Measurements from ENCODE around the gene PRKRIP1.
"Not testable (repeated sequence)": the region's sequence is repeated elsewhere in the genome, so short reads cannot be mapped to it uniquely, and the experiment has no call there.

Gene PRKRIP1

DNA sequence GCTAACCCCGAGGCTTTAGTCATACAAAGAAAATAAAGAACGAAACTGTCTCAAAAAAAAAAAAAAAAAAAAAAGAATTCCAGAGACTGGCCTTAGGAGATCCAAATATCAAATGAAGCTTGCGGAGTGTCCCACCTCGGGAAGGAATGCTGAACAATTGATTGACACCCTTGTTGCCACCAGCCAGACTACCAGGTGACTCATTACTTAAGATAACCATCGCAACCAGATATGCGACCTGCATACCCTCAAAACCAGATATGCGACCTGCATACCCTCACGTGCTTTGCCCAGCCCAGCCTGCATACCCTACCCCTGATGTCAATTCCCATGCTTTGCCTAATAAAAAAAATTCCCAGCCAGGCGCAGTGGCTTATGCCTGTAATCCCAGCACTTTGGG is 2.7 kb upstream of the PRKRIP1 start:
- no peak overlapping the region for H3K4me3 Mint-ChIP-seq
- H3K27ac Mint-ChIP-seq, result no peak overlapping the region
- no peaks in the 10 kb centered on the region for H3K9me3 Mint-ChIP-seq
- no peaks in the 10 kb centered on the region for H3K27me3 Mint-ChIP-seq
- peaks cover 4% of the 10 kb centered on the region for H3K36me3 Mint-ChIP-seq
- H3K4me1 Mint-ChIP-seq, result peaks cover 18% of the 10 kb centered on the region

DNA sequence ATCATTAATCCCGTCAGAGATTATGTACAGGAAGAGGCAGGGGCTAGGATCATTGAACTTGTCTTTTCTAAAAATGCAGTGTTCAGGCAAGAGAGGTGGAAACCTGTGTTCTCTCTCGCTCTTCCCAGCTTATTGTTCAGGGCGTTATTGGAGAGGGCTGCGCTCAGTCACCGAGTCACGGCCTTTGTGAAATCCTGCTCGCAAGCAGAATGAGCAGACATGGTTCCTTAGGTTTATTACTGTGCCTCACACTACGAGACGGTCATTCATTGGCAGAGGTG is 631 bp upstream of the PRKRIP1 start:
- Mint-ChIP-seq H3K9me3 (no peaks in the 10 kb centered on the region), H3K27me3 (no peaks in the 10 kb centered on the region), H3K4me3 (peak overlapping the region; percentile 95), H3K27ac (peak overlapping the region; percentile 49), H3K36me3 (peaks cover 9% of the 10 kb centered on the region), H3K4me1 (peaks cover 18% of the 10 kb centered on the region)

DNA sequence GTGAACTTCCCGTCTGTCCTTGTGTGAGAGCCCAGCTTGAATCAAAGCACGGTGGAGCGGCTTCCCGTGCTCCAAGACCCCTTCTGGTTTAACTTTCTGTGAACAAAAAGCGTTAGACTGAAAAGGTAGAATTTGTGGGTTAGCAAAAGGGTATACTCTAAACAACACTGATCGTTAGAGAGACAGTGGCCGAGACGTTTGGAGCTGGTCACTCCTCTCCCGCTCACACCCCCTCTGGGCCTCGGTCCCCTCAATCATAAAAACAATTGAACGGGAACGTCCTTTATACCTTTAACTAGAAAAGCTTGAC is 502 bp downstream of the PRKRIP1 start:
- H3K4me1 Mint-ChIP-seq, result peaks cover 21% of the 10 kb centered on the region

DNA sequence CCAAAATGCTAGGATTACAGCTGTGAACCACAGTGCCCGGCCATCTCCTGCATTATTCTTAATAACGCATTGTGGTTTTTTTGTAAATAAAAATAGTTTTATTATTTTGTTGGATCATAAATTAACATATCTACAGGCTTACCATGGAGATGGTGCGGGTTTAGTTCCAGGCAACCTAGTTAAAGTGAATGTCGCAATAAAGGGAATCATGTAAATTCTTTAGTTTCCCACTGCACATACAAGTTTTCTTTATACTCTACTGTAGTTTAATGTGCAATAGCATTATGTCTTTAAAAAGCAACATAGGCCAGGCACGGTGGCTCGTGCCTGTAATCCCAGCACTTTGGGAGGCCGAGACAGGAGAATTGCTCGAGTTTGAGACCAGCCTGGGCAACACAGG is 2.4 kb downstream of the PRKRIP1 start:
- Mint-ChIP-seq H3K4me3 (no peak overlapping the region), H3K27ac (no peak overlapping the region), H3K36me3 (peaks cover 13% of the 10 kb centered on the region), H3K27me3 (no peaks in the 10 kb centered on the region), H3K9me3 (no peaks in the 10 kb centered on the region), H3K4me1 (peaks cover 18% of the 10 kb centered on the region)

More for the DNA sequence above, 502 bp downstream of the PRKRIP1 start:
- Mint-ChIP-seq H3K9me3 (no peaks in the 10 kb centered on the region), H3K27me3 (no peaks in the 10 kb centered on the region), H3K27ac (peak overlapping the region; percentile 93), H3K4me3 (peak overlapping the region; percentile 95), H3K36me3 (peaks cover 12% of the 10 kb centered on the region)

DNA sequence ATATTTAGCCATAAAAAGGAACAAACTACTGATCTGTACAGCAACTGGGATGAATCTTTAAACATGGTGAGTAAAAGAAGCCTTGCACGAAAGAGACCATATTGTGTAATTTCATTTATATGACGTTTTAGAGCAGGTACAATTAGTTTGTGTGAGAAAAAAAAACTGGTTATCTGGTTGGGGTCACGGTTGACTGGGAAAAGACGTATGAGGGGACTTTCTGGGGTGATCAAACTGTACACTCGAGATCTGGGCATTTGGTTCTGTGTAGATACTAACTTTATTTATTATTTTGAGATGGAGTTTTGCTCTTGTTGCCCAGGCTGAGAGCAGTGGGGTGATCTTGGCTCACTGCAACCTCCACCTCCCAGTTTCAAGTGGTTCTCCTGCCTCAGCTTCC is 4.2 kb downstream of the PRKRIP1 start:
- H3K27me3 Mint-ChIP-seq, result no peaks in the 10 kb centered on the region
- no peak overlapping the region for H3K27ac Mint-ChIP-seq
- H3K4me1 Mint-ChIP-seq, result peaks cover 24% of the 10 kb centered on the region
- peaks cover 13% of the 10 kb centered on the region for H3K36me3 Mint-ChIP-seq
- H3K9me3 Mint-ChIP-seq, result no peaks in the 10 kb centered on the region
- H3K4me3 Mint-ChIP-seq, result no peak overlapping the region

DNA sequence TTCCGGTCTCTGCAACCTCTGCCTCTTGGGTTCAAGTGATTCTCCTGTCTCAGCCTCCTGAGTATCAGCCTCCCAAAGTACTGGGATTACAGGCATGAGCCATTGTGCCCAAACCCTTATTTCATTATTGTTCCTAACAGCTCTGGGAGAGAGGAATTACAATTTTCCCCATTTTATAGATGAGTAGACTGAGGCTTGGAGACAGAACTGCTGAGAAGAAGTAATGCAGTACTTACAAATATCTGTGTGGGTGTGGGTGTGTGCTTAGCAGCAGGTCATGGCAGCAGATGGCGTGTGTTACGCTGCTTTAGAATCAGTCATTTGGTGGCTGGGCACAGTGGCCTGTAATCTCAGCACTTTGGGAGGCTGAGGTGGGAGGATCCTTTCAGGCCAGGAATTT is 7.4 kb downstream of the PRKRIP1 start:
- H3K27me3 Mint-ChIP-seq, result no peaks in the 10 kb centered on the region
- H3K4me1 Mint-ChIP-seq, result peaks cover 10% of the 10 kb centered on the region
- H3K27ac Mint-ChIP-seq, result peak overlapping the region; percentile 35
- H3K9me3 Mint-ChIP-seq, result no peaks in the 10 kb centered on the region
- H3K4me3 Mint-ChIP-seq, result no peak overlapping the region
- H3K36me3 Mint-ChIP-seq, result peaks cover 12% of the 10 kb centered on the region

DNA sequence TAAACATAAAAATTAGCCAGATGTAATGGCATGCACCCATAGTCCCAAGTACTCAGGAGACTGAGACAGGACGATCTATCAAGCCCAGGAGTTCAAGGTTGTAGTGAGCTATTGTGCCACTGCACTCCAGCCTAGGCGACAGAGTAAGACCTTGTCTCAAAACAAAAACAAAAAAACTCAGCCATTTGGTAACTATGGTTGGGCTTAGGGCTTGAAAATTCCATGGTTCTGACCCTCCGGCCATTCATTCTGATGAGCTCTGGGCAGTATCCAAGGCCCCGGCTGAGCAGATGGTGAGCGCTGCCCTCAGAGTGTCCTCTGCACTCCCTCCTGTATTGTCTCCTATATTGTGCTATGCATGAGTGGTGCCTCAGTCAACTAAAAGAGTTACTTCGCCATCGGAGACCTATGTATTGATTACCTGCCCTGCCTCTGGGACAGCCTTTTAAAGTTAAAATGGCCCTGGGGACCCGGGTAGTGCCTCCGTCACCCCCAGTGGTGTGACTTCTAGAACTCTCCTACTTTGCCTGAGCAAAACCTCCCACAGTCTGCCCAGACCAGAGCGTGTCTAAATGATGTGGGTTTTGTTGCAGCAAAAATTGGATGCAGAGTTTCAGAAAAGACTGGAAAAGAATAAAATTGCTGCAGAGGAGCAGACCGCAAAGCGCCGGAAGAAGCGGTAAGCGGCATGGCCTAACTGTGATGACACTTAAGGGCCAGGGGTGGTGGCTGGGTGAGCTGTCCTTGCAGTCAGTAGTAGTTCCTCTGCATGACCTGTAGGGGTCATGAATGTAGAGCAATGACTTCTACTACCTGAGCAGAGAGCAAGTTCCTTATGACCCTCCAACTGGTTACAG is 8.1 kb downstream of the PRKRIP1 start:
- Mint-ChIP-seq H3K27ac (no peak overlapping the region), H3K9me3 (no peaks in the 10 kb centered on the region), H3K4me1 (peaks cover 10% of the 10 kb centered on the region), H3K4me3 (no peak overlapping the region), H3K27me3 (no peaks in the 10 kb centered on the region), H3K36me3 (peaks cover 12% of the 10 kb centered on the region)

DNA sequence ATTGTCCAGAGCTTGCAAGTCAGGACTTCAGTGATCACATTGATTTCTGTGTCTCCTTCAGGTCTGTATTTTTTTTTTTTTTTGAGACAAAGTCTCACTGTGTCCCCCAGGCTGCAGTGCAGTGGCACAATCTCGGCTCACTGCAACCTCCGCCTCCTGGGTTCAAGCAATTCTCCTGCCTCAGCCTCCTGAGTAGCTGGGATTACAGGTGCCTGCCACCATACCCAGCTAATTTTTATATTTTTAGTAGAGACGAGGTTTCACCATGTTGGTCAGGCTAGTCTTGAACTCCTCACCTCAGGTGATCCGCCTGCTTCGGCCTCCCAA is 8.7 kb downstream of the PRKRIP1 start:
- not testable (repeated sequence) for H3K9me3 Mint-ChIP-seq, H3K4me3 Mint-ChIP-seq, H3K4me1 Mint-ChIP-seq, H3K27me3 Mint-ChIP-seq, H3K27ac Mint-ChIP-seq
- peaks cover 14% of the 10 kb centered on the region for H3K36me3 Mint-ChIP-seq

DNA sequence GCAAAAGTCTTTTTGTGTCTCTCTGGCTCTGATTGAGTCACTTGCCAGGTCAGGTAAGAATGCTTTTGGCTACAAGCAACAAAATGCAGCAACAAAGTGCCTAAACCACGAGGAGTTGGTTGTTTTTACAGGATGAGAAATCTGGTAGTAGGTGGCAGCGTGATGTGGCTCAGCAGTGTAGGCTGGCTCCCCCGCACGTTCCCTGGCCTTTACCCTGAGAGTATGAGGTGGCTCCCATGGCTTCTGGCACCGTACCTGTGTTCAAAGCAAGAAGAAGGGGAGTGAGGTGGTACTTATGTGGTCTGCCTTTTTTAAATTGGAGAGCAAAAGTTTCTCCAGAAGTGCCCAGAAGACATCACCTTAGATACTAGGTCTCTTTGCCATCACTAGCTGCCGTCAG is 11.7 kb downstream of the PRKRIP1 start:
- peaks cover 15% of the 10 kb centered on the region for H3K36me3 Mint-ChIP-seq
- peaks cover 6% of the 10 kb centered on the region for H3K4me1 Mint-ChIP-seq
- H3K9me3 Mint-ChIP-seq, result no peaks in the 10 kb centered on the region
- no peak overlapping the region for H3K4me3 Mint-ChIP-seq
- H3K27ac Mint-ChIP-seq, result no peak overlapping the region
- no peaks in the 10 kb centered on the region for H3K27me3 Mint-ChIP-seq

DNA sequence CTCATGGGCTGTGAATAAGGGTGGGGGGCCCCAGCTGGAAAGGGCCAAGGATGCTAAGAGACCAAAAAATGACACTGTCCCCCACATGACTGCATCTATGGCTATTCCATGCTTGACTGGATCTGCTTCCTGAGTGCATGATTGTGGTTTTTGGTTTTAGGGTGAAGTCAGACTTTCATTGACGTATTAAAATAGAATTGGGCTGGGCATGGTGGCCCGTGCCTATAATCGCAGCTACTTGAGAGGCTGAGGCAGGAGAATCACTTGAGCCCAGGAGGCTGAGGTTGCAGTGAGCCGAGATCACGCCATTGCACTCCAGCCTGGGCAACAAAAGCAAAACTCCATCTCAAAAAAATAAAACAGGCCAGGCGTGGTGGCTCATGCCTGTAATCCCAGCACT is 12.4 kb downstream of the PRKRIP1 start:
- not testable (repeated sequence) for H3K4me1 Mint-ChIP-seq, H3K4me3 Mint-ChIP-seq, H3K27ac Mint-ChIP-seq, H3K9me3 Mint-ChIP-seq, H3K27me3 Mint-ChIP-seq
- peaks cover 15% of the 10 kb centered on the region for H3K36me3 Mint-ChIP-seq

DNA sequence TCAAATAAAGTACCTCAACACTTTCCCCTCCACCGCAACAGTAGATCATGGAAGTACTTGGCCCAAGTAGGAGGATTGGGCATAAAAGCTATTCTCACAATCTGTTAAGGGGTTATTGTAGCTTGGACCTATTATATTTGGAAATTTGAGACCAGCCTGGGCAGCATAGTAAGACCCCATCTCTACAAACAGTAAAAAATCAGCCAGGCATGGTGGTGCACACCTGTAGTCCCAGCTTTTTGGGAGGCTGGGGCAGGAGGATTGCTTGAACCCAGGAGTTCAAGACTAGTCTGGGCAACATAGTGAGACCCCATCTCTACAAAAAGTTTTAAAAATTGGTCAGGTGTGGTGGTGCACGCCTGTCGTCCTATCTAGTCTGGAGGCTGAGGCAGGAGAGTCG is 13.2 kb downstream of the PRKRIP1 start:
- Mint-ChIP-seq H3K9me3 (no peaks in the 10 kb centered on the region), H3K36me3 (peaks cover 15% of the 10 kb centered on the region), H3K4me3 (no peak overlapping the region), H3K27ac (no peak overlapping the region), H3K4me1 (peaks cover 10% of the 10 kb centered on the region), H3K27me3 (no peaks in the 10 kb centered on the region)

DNA sequence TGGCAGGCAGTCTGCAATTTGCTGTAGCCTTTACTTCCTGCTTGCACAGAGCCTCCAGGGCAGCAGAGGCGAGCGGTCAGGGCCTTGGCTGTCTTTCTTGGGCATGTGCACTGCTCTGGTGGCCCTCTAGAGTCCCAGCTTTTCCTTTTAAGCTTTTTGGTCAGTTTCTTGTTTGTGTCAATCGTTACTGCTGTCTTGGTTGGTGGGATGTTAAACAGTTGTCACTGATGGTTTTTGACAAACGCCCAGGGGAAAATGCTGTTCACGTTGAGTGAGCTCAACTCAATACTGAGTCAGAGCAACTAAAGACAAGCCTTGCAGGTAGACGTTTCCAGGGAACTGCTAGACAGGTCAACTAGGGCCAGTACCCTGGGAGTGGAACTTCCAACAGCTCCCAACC is 14.0 kb downstream of the PRKRIP1 start:
- H3K4me3 Mint-ChIP-seq, result no peak overlapping the region
- H3K27ac Mint-ChIP-seq, result no peak overlapping the region
- H3K27me3 Mint-ChIP-seq, result no peaks in the 10 kb centered on the region
- H3K36me3 Mint-ChIP-seq, result peaks cover 15% of the 10 kb centered on the region
- peaks cover 13% of the 10 kb centered on the region for H3K4me1 Mint-ChIP-seq
- H3K9me3 Mint-ChIP-seq, result no peaks in the 10 kb centered on the region

DNA sequence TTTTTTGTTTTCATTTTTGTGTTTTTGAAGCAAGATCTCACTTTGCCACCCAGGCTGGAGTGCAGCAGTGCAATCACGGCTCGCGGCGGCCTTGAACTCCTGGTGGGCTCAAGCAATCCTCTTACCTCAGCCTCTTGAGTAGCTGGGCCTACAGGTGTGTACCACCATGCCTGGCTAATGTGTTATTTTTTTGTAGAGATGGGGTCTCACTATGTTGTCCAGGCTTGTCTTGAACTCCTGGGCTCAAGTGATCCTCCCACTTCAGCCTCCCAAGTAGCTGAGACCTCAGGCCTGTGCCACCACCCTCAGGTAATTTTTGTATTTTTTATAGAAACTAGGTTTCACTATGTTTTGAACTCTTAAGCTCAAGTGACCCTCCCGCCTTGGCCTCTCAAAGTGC is 14.8 kb downstream of the PRKRIP1 start:
- H3K4me3 Mint-ChIP-seq, result no peak overlapping the region
- peaks cover 21% of the 10 kb centered on the region for H3K4me1 Mint-ChIP-seq
- H3K36me3 Mint-ChIP-seq, result peaks cover 13% of the 10 kb centered on the region
- H3K27me3 Mint-ChIP-seq, result no peaks in the 10 kb centered on the region
- H3K27ac Mint-ChIP-seq, result no peak overlapping the region
- H3K9me3 Mint-ChIP-seq, result no peaks in the 10 kb centered on the region

DNA sequence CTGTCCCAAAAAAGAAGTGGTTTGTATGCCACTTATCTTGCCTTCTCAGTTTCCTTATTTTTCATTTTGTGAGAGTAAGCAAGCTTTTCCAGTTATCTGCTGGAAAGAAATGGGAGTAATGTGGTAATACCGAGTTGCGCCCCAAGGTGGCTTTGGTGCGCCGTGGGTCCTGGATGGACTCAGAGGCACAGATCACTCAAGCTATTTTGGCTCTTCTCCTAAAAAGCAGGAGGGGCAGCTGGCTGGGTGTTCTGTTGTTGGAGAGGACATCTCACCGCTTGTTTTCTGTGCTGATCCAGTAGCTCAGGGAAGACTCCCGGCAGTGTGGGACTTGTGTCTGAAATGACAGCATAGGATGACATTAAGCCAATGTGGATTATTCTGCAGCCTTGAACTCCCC is 16.4 kb downstream of the PRKRIP1 start:
- Mint-ChIP-seq H3K36me3 (peaks cover 16% of the 10 kb centered on the region), H3K27ac (no peak overlapping the region), H3K4me1 (peaks cover 37% of the 10 kb centered on the region), H3K27me3 (no peaks in the 10 kb centered on the region), H3K4me3 (no peak overlapping the region), H3K9me3 (no peaks in the 10 kb centered on the region)

DNA sequence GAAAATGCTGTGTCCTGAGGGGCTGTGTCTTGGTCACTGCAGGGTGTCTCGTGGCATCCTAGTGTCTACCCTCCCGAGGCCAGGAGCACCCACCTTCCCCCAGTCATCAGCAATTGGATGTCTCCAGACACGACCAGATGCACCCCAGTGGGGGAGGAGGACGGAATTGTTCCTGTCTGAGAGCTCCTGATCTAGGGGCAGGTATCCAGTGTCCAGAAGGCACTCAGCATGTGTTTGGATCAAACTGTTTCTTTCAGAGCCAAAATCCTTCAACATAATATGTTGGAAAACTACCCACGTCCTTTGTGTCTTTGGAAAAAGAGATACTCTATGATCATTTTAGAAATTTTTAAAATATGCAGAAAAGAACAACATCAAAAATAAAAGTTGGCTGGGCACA is 16.9 kb downstream of the PRKRIP1 start:
- H3K36me3 Mint-ChIP-seq, result peaks cover 16% of the 10 kb centered on the region
- H3K27me3 Mint-ChIP-seq, result no peaks in the 10 kb centered on the region
- no peaks in the 10 kb centered on the region for H3K9me3 Mint-ChIP-seq
- H3K4me1 Mint-ChIP-seq, result peaks cover 42% of the 10 kb centered on the region
- no peak overlapping the region for H3K4me3 Mint-ChIP-seq
- peak overlapping the region; percentile 77 for H3K27ac Mint-ChIP-seq

DNA sequence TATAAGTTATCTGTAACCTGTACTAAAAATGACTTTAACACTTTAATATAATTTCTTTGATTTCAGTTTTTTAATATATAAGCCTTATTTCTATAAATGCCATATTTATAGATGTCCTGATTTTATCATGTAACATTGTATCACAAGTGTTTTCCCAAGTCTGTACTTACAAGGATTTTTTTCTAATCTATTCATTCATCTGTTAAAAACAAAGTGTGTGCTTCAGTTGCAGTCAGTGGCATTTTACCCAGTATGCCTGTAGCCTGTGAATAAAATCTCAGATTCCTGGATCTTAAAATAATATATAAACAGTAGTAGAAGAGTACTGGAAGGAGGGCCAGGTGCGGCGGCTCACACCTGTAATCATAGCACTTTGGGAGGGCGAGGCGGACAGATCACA is 17.4 kb downstream of the PRKRIP1 start:
- Mint-ChIP-seq H3K27me3 (no peaks in the 10 kb centered on the region), H3K4me1 (peaks cover 47% of the 10 kb centered on the region), H3K36me3 (peaks cover 16% of the 10 kb centered on the region), H3K4me3 (no peak overlapping the region), H3K27ac (peak overlapping the region; percentile 80), H3K9me3 (no peaks in the 10 kb centered on the region)

DNA sequence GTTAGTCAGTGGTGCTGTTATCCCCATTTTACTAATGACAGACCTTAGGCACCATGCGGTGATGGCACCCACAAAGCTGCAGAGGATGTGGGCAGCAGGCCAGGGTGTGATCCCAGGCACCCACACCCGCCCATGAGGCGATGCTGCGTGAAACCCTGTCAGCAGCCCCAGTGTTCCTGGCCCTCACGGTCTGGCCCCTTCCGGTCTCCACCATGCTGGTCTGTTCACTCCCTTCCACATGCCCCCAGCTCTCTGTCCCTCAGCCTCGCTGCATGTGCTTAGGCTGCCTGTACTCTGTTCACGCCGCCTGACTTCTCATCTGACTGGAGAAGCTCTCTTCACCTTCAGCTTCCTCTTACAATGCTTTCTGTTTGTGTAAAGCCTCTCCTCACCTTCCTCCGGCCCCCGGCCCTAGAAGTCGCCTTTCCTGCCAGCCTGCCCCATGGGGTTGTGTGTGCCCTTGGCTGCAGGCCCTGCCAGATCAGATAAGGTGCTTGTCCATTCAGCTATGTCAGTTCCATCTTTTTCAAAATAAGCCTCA is 19.6 kb downstream of the PRKRIP1 start:
- Mint-ChIP-seq H3K36me3 (peaks cover 12% of the 10 kb centered on the region), H3K27me3 (no peaks in the 10 kb centered on the region), H3K9me3 (no peaks in the 10 kb centered on the region), H3K4me3 (peak overlapping the region; percentile 77), H3K4me1 (peaks cover 65% of the 10 kb centered on the region), H3K27ac (peak overlapping the region; percentile 93)

Data from activated naive CD4-positive, alpha-beta T cell treated with anti-CD3 and anti-CD28 coated beads, Interleukin-2, amount 50 U/mL, for 24 hours (primary cell).